Nephron (organoid): ENCODE data around the gene KRT222.

Experiments
- H3K27ac Mint-ChIP-seq, 3 experiments: 2 replicates each; pipeline ENCODE4 v1.8.0; 2020; ENCODE audit warnings: mixed read lengths in 3 of 3, mild to moderate bottlenecking in 2 of 3, moderate library complexity in 1 of 3
- H3K27me3 Mint-ChIP-seq: 2 replicates; pipeline ENCODE4 v1.8.0; 2021; ENCODE audit warnings: low read depth, mild to moderate bottlenecking, moderate library complexity, mixed read lengths
- H3K36me3 Mint-ChIP-seq: 2 replicates; pipeline ENCODE4 v1.8.0; 2020; ENCODE audit warnings: low read depth, mixed read lengths
- H3K4me1 Mint-ChIP-seq: 2 replicates; pipeline ENCODE4 v1.8.0; 2020; ENCODE audit warnings: mixed read lengths
- H3K4me3 Mint-ChIP-seq, 3 experiments: 2 replicates each; pipeline ENCODE4 v1.8.0; 2020; ENCODE audit warnings: mild to moderate bottlenecking in 3 of 3, mixed read lengths in 3 of 3, moderate library complexity in 2 of 3
- H3K9me3 Mint-ChIP-seq: 2 replicates; pipeline ENCODE4 v1.8.0; 2020; ENCODE audit warnings: mixed read lengths
- TF ChIP-seq, protein P1 (sequence below), 3 experiments: fragments of 200-600 bp; sonication (generic); IDR thresholded peaks; one replicate each; pipeline ENCODE4 v1.5.0; 2021; ENCODE audit warnings: antibody characterized with exemption in 3 of 3; ENCODE audit not compliant: unreplicated experiment in 3 of 3

The KRT222 gene

GRCh38 chr17:40702271-40702670, 37.3 kb upstream of the KRT222 start:
- Mint-ChIP-seq H3K27ac (no peak overlapping the region), H3K4me1 (peaks cover 18% of the 10 kb centered on the region), H3K27me3 (peaks cover 12% of the 10 kb centered on the region), H3K4me3 (no peak overlapping the region), H3K36me3 (no peaks in the 10 kb centered on the region), H3K9me3 (no peaks in the 10 kb centered on the region)
- TF ChIP-seq, protein P1, sequence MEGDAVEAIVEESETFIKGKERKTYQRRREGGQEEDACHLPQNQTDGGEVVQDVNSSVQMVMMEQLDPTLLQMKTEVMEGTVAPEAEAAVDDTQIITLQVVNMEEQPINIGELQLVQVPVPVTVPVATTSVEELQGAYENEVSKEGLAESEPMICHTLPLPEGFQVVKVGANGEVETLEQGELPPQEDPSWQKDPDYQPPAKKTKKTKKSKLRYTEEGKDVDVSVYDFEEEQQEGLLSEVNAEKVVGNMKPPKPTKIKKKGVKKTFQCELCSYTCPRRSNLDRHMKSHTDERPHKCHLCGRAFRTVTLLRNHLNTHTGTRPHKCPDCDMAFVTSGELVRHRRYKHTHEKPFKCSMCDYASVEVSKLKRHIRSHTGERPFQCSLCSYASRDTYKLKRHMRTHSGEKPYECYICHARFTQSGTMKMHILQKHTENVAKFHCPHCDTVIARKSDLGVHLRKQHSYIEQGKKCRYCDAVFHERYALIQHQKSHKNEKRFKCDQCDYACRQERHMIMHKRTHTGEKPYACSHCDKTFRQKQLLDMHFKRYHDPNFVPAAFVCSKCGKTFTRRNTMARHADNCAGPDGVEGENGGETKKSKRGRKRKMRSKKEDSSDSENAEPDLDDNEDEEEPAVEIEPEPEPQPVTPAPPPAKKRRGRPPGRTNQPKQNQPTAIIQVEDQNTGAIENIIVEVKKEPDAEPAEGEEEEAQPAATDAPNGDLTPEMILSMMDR (IDR thresholded peaks at IDR 0.05; ENCODE audit: unreplicated experiment in 3 of 3): no peak

DNA sequence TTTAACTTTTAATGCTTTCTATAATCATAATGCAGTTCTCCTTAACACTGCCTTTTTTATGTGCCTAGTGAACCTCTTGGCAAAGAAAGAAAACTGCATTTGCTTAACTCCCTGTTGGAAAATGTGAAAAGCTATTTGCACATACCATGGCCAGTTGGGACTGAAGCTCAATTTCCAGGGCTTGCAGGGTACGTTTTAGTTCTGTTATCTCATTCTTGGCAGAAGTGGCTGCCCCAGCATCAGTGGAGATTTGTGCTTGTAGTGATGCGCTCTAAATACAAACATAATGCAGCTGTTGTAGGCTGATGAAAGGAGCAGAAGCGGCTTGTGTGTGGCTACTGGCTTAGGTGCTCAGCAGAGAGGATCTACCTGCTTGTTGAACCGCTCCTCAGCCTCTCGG, 34.9 kb upstream of the KRT222 start:
- Mint-ChIP-seq H3K9me3 (no peaks in the 10 kb centered on the region), H3K27me3 (peaks cover 12% of the 10 kb centered on the region), H3K4me3 (no peak overlapping the region), H3K36me3 (no peaks in the 10 kb centered on the region), H3K27ac (peak overlapping the region; percentile 49 to 73 (median 61)), H3K4me1 (peaks cover 31% of the 10 kb centered on the region)
- TF ChIP-seq, protein P1 (IDR thresholded peaks at IDR 0.05; ENCODE audit: unreplicated experiment in 3 of 3): no peak

- TF ChIP-seq, protein P1 (IDR thresholded peaks at IDR 0.05; ENCODE audit: unreplicated experiment in 3 of 3): no peak
- H3K27me3 Mint-ChIP-seq: peaks cover 16% of the 10 kb centered on the region
- H3K36me3 Mint-ChIP-seq: no peaks in the 10 kb centered on the region
- H3K27ac Mint-ChIP-seq: peak overlapping the region; percentile 17 to 49 (median 30)
- H3K4me1 Mint-ChIP-seq: peaks cover 31% of the 10 kb centered on the region
- no peak overlapping the region for H3K4me3 Mint-ChIP-seq
- no peaks in the 10 kb centered on the region for H3K9me3 Mint-ChIP-seq
Observed at GRCh38 chr17:40699371-40699770, 34.4 kb upstream of the KRT222 start.

DNA sequence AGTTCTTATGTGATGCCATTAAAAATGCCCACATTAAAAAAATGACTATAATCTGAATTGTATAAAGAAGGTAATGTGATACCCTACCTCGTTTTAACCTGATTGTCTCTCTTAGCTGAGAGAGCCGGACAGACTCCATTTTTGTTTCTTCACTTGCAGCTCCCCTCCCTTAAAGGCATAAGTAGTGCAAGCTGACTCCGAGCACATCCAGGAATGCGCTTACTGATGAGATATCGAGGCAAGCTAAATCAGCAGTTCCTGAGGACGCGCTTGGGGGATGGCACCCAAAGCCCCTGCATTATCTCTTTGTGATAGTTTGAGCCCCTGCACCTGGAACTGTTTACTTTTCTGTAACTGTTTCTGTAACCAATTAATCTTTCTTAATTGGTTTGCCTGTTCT, 32.3 kb upstream of the KRT222 start:
- Mint-ChIP-seq H3K36me3 (no peaks in the 10 kb centered on the region), H3K4me1 (peaks cover 31% of the 10 kb centered on the region), H3K4me3 (peak overlapping the region in 1 of 3 experiments; percentile 9), H3K9me3 (no peaks in the 10 kb centered on the region), H3K27ac (peak overlapping the region; percentile 87 to 96 (median 89)), H3K27me3 (peaks cover 10% of the 10 kb centered on the region)
- TF ChIP-seq, protein P1 (IDR thresholded peaks at IDR 0.05; ENCODE audit: unreplicated experiment in 3 of 3): no peak

DNA sequence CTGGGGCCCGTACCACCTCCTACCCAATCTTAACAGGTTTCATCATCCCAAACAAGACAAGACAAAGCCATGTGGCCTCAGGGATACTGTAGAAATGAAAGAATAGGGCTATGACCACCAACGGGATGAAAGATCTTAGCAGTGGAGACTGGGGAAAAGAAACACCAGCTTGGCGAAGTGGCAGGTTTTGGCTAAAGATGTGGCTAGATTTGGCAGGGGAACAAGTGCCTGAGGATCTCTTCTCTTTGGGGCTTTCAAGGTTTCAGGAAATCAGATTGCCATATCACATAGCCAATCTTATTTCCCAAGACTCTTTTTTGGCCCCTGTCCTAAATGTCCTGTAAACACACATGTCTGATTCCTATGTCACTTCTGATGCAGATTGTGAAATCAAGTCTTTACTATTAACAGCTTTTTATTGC, 31.7 kb upstream of the KRT222 start:
- Mint-ChIP-seq H3K27ac (peak overlapping the region; percentile 87 to 96 (median 89)), H3K4me3 (no peak overlapping the region), H3K9me3 (no peaks in the 10 kb centered on the region), H3K36me3 (no peaks in the 10 kb centered on the region), H3K4me1 (peaks cover 31% of the 10 kb centered on the region), H3K27me3 (peaks cover 10% of the 10 kb centered on the region)
- TF ChIP-seq, protein P1 (IDR thresholded peaks at IDR 0.05; ENCODE audit: unreplicated experiment in 3 of 3): no peak

DNA sequence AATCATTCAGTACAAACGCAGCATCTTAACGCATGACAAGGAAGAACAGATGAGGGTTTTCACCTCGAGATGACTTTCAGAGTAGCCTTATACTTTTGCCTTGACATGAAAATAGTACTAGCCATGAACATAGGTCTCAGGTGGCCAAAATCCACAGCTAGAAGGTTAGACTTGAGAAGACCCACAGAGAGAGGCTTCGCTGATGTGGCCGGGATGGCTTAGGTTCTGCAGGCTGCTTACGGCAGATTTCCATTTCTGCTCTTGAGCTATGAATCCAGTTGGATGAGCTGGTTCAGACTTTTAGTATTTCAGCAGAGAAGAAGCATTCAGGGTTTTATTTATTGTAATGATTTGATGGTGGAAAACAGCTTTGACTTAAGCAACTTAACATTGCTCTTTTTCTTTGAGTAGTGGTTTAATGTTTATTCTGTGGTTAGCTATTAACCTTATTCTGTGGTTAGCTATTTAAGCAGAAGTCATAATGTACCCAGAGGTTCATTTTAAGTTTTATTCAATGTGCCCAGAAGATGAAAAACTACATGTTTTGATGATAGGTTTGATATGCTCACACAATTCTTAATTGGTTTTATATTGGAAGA, 31.0 kb upstream of the KRT222 start:
- Mint-ChIP-seq H3K36me3 (no peaks in the 10 kb centered on the region), H3K27ac (peak overlapping the region; percentile 87 to 96 (median 89)), H3K4me3 (peak overlapping the region in 1 of 3 experiments; percentile 20), H3K27me3 (peaks cover 10% of the 10 kb centered on the region), H3K9me3 (no peaks in the 10 kb centered on the region), H3K4me1 (peaks cover 31% of the 10 kb centered on the region)
- TF ChIP-seq, protein P1 (IDR thresholded peaks at IDR 0.05; ENCODE audit: unreplicated experiment in 3 of 3): no peak
